Ishikawa (cell line): Measurements from ENCODE around the gene SBF2.
A peak's percentile ranks its signal among the peaks of the same experiment; 100 is the strongest.

Experiments
- CEBPB ChIP-seq: IDR thresholded peaks from 2 replicates; pipeline ENCODE4 v1.6.1; 2012
- CREB1 ChIP-seq: IDR thresholded peaks from 2 replicates; pipeline ENCODE4 v1.6.1; 2012; ENCODE audit warnings: low read depth
- EGR1 ChIP-seq: IDR thresholded peaks from 2 replicates; pipeline ENCODE4 v1.6.1; 2012
- EP300 ChIP-seq: IDR thresholded peaks from 2 replicates; pipeline ENCODE4 v1.6.1; 2012; ENCODE audit warnings: borderline replicate concordance
- FOXM1 ChIP-seq: IDR thresholded peaks from 2 replicates; pipeline ENCODE4 v1.6.1; 2012; ENCODE audit warnings: low read depth, borderline replicate concordance
- MAX ChIP-seq: IDR thresholded peaks from 2 replicates; pipeline ENCODE4 v1.6.1; 2012
- NFIC ChIP-seq: IDR thresholded peaks from 2 replicates; pipeline ENCODE4 v1.6.1; 2012
- RAD21 ChIP-seq: IDR thresholded peaks from 2 replicates; pipeline ENCODE4 v1.6.1; 2012; ENCODE audit warnings: low read depth
- REST ChIP-seq: IDR thresholded peaks from 2 replicates; pipeline ENCODE4 v1.6.1; 2012; ENCODE audit warnings: low read depth, mild to moderate bottlenecking
- TAF1 ChIP-seq: IDR thresholded peaks from 2 replicates; pipeline ENCODE4 v1.6.1; 2012; ENCODE audit warnings: low read depth, mild to moderate bottlenecking
- TCF12 ChIP-seq: IDR thresholded peaks from 2 replicates; pipeline ENCODE4 v1.6.1; 2012; ENCODE audit warnings: low read depth
- TEAD4 ChIP-seq: IDR thresholded peaks from 2 replicates; pipeline ENCODE4 v1.6.1; 2012
- USF1 ChIP-seq: IDR thresholded peaks from 2 replicates; pipeline ENCODE4 v1.6.1; 2012
- YY1 ChIP-seq: IDR thresholded peaks from 2 replicates; pipeline ENCODE4 v1.6.1; 2012; ENCODE audit warnings: low read depth
- ZBTB7A ChIP-seq: IDR thresholded peaks from 2 replicates; pipeline ENCODE4 v1.6.1; 2012; ENCODE audit warnings: low read depth

The SBF2 gene

GRCh38 chr11:10076458-10077141, 217.4 kb downstream of the SBF2 start:
- no peak for TF ChIP-seq EP300
- TF ChIP-seq EGR1, result no peak
- TF ChIP-seq RAD21, result peak; percentile 69

- TF ChIP-seq ZBTB7A (no peak), RAD21 (no peak), YY1 (no peak), MAX (no peak), EP300 (no peak), TEAD4 (no peak), TCF12 (no peak), FOXM1 (no peak), NFIC (no peak), EGR1 (no peak), CEBPB (no peak), TAF1 (no peak), REST (no peak), CREB1 (no peak)
Observed at GRCh38 chr11:10075141-10075540, 218.9 kb downstream of the SBF2 start.

- no peak for TF ChIP-seq CEBPB
- no peak for TF ChIP-seq CREB1
- no peak for TF ChIP-seq USF1
- TF ChIP-seq TCF12, result no peak
- TF ChIP-seq EP300, result no peak
- TF ChIP-seq ZBTB7A, result no peak
- TF ChIP-seq FOXM1, result no peak
Observed at GRCh38 chr11:10072841-10073240, 221.2 kb downstream of the SBF2 start.

- TF ChIP-seq TAF1 (no peak), YY1 (no peak), MAX (no peak), REST (no peak), NFIC (no peak), ZBTB7A (no peak), EGR1 (no peak), TEAD4 (no peak), TCF12 (no peak), EP300 (no peak), CREB1 (no peak), USF1 (no peak), RAD21 (no peak), CEBPB (no peak), FOXM1 (no peak)
Observed at GRCh38 chr11:10072142-10072541, 221.9 kb downstream of the SBF2 start.

- TF ChIP-seq TAF1, result no peak
- no peak for TF ChIP-seq YY1
- no peak for TF ChIP-seq USF1
- no peak for TF ChIP-seq FOXM1
- no peak for TF ChIP-seq REST
- no peak for TF ChIP-seq ZBTB7A
- no peak for TF ChIP-seq RAD21
- no peak for TF ChIP-seq TEAD4
Observed at GRCh38 chr11:10067629-10068300, 226.3 kb downstream of the SBF2 start.
